ENCODE data around the gene IRF5.
"Not testable (repeated sequence)": the region's sequence is repeated elsewhere in the genome, so short reads cannot be mapped to it uniquely, and the experiment has no call there.

Gene IRF5

GRCh38 chr7:128939861-128940410 is 2.2 kb downstream of the IRF5 start:
- DNase-seq, result no peak

- DNase-seq, result no peak
Measured at GRCh38 chr7:128940494-128941322, 3.0 kb downstream of the IRF5 start.

GRCh38 chr7:128941323-128941890 is 3.7 kb downstream of the IRF5 start:
- no peak for DNase-seq

- no peak for DNase-seq
Measured at GRCh38 chr7:128941946-128942526, 4.3 kb downstream of the IRF5 start.

- not testable (repeated sequence) for DNase-seq
Measured at GRCh38 chr7:128943251-128943650, 5.5 kb downstream of the IRF5 start.

GRCh38 chr7:128944487-128945236 is 6.9 kb downstream of the IRF5 start:
- no peak for DNase-seq

GRCh38 chr7:128945668-128946366 is 8.1 kb downstream of the IRF5 start:
- no peak for DNase-seq

- DNase-seq, result no peak
Measured at GRCh38 chr7:128946936-128947830, 9.5 kb downstream of the IRF5 start.

- DNase-seq, result no peak
Measured at GRCh38 chr7:128947854-128948253, 10.1 kb downstream of the IRF5 start.

- DNase-seq, result no peak
Measured at GRCh38 chr7:128948312-128948973, 10.7 kb downstream of the IRF5 start.

GRCh38 chr7:128948976-128949760 is 11.4 kb downstream of the IRF5 start:
- DNase-seq, result no peak

GRCh38 chr7:128951296-128951695 is 13.6 kb downstream of the IRF5 start:
- no peak for DNase-seq

- DNase-seq, result no peak
Measured at GRCh38 chr7:128954150-128954549, 16.4 kb downstream of the IRF5 start.

- DNase-seq, result no peak
Measured at GRCh38 chr7:128954830-128955802, 17.4 kb downstream of the IRF5 start.

GRCh38 chr7:128955981-128956380 is 18.3 kb downstream of the IRF5 start:
- DNase-seq, result no peak

GRCh38 chr7:128959296-128959695 is 21.6 kb downstream of the IRF5 start:
- DNase-seq, result no peak

GRCh38 chr7:128961030-128961659 is 23.4 kb downstream of the IRF5 start:
- DNase-seq, result no peak

- DNase-seq, result no peak
Measured at GRCh38 chr7:128962899-128963298, 25.2 kb downstream of the IRF5 start.

Measured in effector CD8-positive, alpha-beta T cell (primary cell).